Measurements from ENCODE around the gene MRPL53.

GRCh38 chr2:74493546-74493945 lies 21.1 kb upstream of the MRPL53 start:
- no peak for TF ChIP-seq CTCF (conservative IDR thresholded peaks at IDR 0.05; ENCODE audit: low read depth, low read length)
- TF ChIP-seq EZH2 (IDR thresholded peaks at IDR 0.05; ENCODE audit: low read length, unreplicated experiment) = no peak
- no peak for TF ChIP-seq EZH2phosphoT487 (IDR thresholded peaks at IDR 0.05; ENCODE audit: borderline replicate concordance, low read length)

Data from PC-3 (cell line).